ENCODE data around the gene HSD17B13. TPM values are rescaled to one million over a fixed set of nuclear protein-coding genes. Genes with fewer than 3 reads are reported as not detected.

The HSD17B13 gene
- total RNA-seq, 1 experiment from 2014 or later = 0.13 TPM

- Histone ChIP-seq H3K9me3 (ENCODE audit: control insufficient read depth, insufficient read depth, low read depth, low read length) (no peaks in the 10 kb centered on the region), H3K27me3 (ENCODE audit: control insufficient read depth, insufficient read depth, low read length) (no peaks in the 10 kb centered on the region), H3K4me1 (ENCODE audit: control insufficient read depth, insufficient read depth, low read length) (no peaks in the 10 kb centered on the region), H3K36me3 (ENCODE audit: control insufficient read depth, insufficient read depth, low read length) (peaks cover 12% of the 10 kb centered on the region), H3K27ac (ENCODE audit: low read length) (no peak overlapping the region), H3K4me3 (ENCODE audit: low read depth in 2 of 2, low read length in 2 of 2) (no peak overlapping the region)
- intact Hi-C loops (cut with micrococcal nuclease; ENCODE audit: unreplicated experiment) = no loop called here
- CTCF ChIA-PET = no interaction called here
- POLR2A ChIA-PET = no interaction called here
- ATAC-seq = no peak
- TF ChIP-seq SIN3A (IDR thresholded peaks at IDR 0.05; ENCODE audit: borderline replicate concordance, insufficient read depth, low read depth, low read length) (no peak), CTCF (IDR thresholded peaks at IDR 0.05) (no peak), TCF7L2 (IDR thresholded peaks at IDR 0.05; ENCODE audit: low read depth, low read length) (no peak), REST (IDR thresholded peaks at IDR 0.05; ENCODE audit: insufficient read depth in 1 of 2, low read depth in 2 of 2, low read length in 1 of 2) (no peak), POLR2AphosphoS5 (IDR thresholded peaks at IDR 0.05; ENCODE audit: low read depth, low read length) (no peak)
- DNase-seq (ENCODE audit: low read depth, low spot score) = no peak
- in situ Hi-C loops (cut with HindIII; ENCODE audit: low pct_unique_long_range_greater_than_20kb, low sequenced_read_pairs) = no loop called here
- BruUV-seq (replicated peaks) = no TSS peak
These were observed 44.0 kb upstream of the HSD17B13 start for GRCh38 chr4:87366521-87367162.

DNA sequence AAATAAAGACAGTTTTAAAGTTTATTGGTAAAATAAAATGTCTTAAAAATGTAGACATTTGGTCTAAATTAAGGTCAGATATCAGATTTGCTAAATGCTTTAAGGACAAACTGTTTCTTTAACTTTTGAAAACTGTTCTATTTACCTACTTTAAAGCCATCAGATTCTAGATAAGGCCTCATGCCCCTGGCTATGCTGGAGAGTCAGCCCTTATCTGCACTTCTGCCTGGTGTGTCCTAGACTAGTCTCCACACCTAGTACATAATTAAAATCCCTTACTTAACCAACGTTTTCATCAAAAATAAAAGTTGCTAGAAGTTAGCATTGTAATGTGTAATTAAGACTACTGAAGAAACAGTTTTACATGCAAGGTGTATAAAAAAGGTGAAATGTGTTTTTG lies 42.7 kb upstream of the HSD17B13 start:
- Histone ChIP-seq H3K27me3 (ENCODE audit: control insufficient read depth, insufficient read depth, low read length) (no peaks in the 10 kb centered on the region), H3K9me3 (ENCODE audit: control insufficient read depth, insufficient read depth, low read depth, low read length) (no peaks in the 10 kb centered on the region), H3K36me3 (ENCODE audit: control insufficient read depth, insufficient read depth, low read length) (peaks cover 6% of the 10 kb centered on the region; the same call in 1 of the 2 replicates), H3K4me1 (ENCODE audit: control insufficient read depth, insufficient read depth, low read length) (no peaks in the 10 kb centered on the region), H3K4me3 (ENCODE audit: low read depth in 2 of 2, low read length in 2 of 2) (no peak overlapping the region), H3K27ac (ENCODE audit: low read length) (no peak overlapping the region)
- intact Hi-C loops (cut with micrococcal nuclease; ENCODE audit: unreplicated experiment) (no loop called here), in situ Hi-C loops (cut with HindIII; ENCODE audit: low pct_unique_long_range_greater_than_20kb, low sequenced_read_pairs) (no loop called here)
- TF ChIP-seq REST (IDR thresholded peaks at IDR 0.05; ENCODE audit: insufficient read depth in 1 of 2, low read depth in 2 of 2, low read length in 1 of 2) = no peak
- TF ChIP-seq CTCF (IDR thresholded peaks at IDR 0.05) = no peak
- no peak for TF ChIP-seq TCF7L2 (IDR thresholded peaks at IDR 0.05; ENCODE audit: low read depth, low read length)
- no peak for TF ChIP-seq POLR2AphosphoS5 (IDR thresholded peaks at IDR 0.05; ENCODE audit: low read depth, low read length)
- TF ChIP-seq SIN3A (IDR thresholded peaks at IDR 0.05; ENCODE audit: borderline replicate concordance, insufficient read depth, low read depth, low read length) = no peak
- CTCF ChIA-PET = interaction anchor here (0.7 kb wide), 1 partner anchor 106 kb away, joined by 3 read pairs; no protein-coding TSS in a partner anchor
- no TSS peak for BruUV-seq (replicated peaks)
- ATAC-seq = no peak
- POLR2A ChIA-PET = no interaction called here
- DNase-seq (ENCODE audit: low read depth, low spot score) = no peak
